ENCODE results near the gene DOCK8. TPM values are rescaled to one million over a fixed set of nuclear protein-coding genes. Genes with fewer than 3 reads are reported as not detected.

DOCK8 gene
- total and polyA plus RNA-seq, 10 donors = 34.3 to 275 (median 184) TPM

DNA sequence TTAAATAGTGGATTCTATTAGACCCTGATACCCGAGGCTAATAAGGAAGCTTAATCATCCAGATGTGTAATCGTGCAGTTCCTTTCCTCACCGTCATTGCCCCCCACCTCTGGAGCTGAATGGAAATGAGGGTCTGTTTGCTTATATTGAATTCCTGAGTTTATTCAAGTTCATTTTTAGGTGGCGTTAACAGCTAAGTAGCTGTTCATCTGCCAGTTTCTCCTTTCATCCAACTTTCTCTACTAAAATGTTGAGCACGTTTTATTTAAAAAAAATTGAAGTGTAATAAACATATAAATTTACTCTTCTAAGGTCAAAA lies 291.0 kb downstream of the DOCK8 start:
- no peak overlapping the region for H3K27ac ChIP-seq
- peaks cover 9 to 30% (median 20%) of the 10 kb centered on the region in 6 donors for H3K4me1 ChIP-seq
- intact Hi-C loops (cut with DNase I; ENCODE audit: low total_unique reads) = no loop called here
- H3K27me3 ChIP-seq (replicated peaks in 1 of 7) = peaks cover 0 to 45% (median 7%) of the 10 kb centered on the region in 7 donors
- no peak for TF ChIP-seq POLR2A (IDR thresholded peaks at IDR 0.05)
- peak overlapping the region; percentile 62 to 97 (median 82) for H3K4me3 ChIP-seq
- H3K36me3 ChIP-seq = no peaks in the 10 kb centered on the region
- no peak for DNase-seq
- H3K9me3 ChIP-seq = no peaks in the 10 kb centered on the region
- 26 to 32% (median 30%) methylated on average over 5 of the region's 5 CpGs for WGBS, 5 donors

DNA sequence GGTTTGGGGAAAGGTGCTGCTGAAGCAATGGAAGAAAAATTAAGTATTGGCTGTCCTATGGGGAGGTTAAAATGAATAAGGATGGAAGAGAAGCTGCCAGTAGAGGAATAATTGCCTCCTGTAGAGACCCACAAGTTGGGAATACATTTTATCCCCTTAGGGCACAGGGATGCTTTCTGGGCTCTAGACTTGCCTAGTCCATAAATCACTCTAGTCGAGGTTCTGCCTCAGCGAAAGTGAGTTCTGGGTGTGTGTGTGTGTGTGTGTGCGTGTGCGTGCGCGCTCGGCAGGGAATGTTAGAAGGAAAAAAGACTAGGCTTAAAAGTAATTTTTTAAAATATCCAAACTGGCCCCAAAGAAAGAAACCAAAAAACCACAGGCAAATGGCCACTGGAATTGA lies 291.6 kb downstream of the DOCK8 start:
- Histone ChIP-seq H3K27ac (no peak overlapping the region), H3K9me3 (no peaks in the 10 kb centered on the region), H3K4me1 (peaks cover 9 to 30% (median 20%) of the 10 kb centered on the region in 6 donors), H3K4me3 (peak overlapping the region in 1 of 8 donors; percentile 97), H3K27me3 (replicated peaks in 1 of 7) (peaks cover 0 to 45% (median 7%) of the 10 kb centered on the region in 7 donors), H3K36me3 (no peaks in the 10 kb centered on the region)
- intact Hi-C loops (cut with DNase I; ENCODE audit: low total_unique reads) = no loop called here
- no peak for DNase-seq
- 81 to 87% (median 85%) methylated on average over 7 of the region's 7 CpGs for WGBS, 5 donors
- TF ChIP-seq POLR2AphosphoS5 (IDR thresholded peaks at IDR 0.05) (no peak), POLR2A (IDR thresholded peaks at IDR 0.05) (no peak)
- TF ChIP-seq, protein P1, sequence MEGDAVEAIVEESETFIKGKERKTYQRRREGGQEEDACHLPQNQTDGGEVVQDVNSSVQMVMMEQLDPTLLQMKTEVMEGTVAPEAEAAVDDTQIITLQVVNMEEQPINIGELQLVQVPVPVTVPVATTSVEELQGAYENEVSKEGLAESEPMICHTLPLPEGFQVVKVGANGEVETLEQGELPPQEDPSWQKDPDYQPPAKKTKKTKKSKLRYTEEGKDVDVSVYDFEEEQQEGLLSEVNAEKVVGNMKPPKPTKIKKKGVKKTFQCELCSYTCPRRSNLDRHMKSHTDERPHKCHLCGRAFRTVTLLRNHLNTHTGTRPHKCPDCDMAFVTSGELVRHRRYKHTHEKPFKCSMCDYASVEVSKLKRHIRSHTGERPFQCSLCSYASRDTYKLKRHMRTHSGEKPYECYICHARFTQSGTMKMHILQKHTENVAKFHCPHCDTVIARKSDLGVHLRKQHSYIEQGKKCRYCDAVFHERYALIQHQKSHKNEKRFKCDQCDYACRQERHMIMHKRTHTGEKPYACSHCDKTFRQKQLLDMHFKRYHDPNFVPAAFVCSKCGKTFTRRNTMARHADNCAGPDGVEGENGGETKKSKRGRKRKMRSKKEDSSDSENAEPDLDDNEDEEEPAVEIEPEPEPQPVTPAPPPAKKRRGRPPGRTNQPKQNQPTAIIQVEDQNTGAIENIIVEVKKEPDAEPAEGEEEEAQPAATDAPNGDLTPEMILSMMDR (IDR thresholded peaks at IDR 0.05 in 8 of 11, conservative IDR thresholded peaks at IDR 0.05 in 3 of 11) = no peak

DNA sequence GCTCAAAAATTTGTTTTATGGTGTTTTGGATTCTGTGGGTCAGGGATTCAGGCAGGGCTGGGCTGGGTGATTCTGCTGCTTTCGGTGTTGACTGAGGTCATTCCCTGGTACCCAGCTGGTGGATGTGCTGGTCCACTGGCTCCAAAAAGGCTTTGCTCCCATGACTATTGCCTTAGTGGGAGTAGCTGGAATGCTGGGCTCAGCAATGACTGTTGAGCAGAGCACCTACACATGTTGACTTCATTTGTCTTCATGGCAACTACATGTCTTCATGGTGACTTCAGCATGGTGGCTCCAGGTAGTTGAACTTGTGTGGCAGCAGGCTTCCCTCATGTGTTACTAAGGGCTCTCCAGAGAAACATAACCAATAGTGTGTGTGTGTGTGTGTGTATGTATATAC lies 297.2 kb downstream of the DOCK8 start:
- no peak overlapping the region for H3K4me3 ChIP-seq
- no peak for DNase-seq
- intact Hi-C loops (cut with DNase I; ENCODE audit: low total_unique reads) = no loop called here
- H3K27ac ChIP-seq = no peak overlapping the region
- no peaks in the 10 kb centered on the region for H3K27me3 ChIP-seq (replicated peaks in 1 of 7)
- no peaks in the 10 kb centered on the region for H3K4me1 ChIP-seq
- no peaks in the 10 kb centered on the region for H3K9me3 ChIP-seq
- no peaks in the 10 kb centered on the region for H3K36me3 ChIP-seq
- TF ChIP-seq, protein P1 (IDR thresholded peaks at IDR 0.05 in 8 of 11, conservative IDR thresholded peaks at IDR 0.05 in 3 of 11) = no peak
- no peak for TF ChIP-seq POLR2A (IDR thresholded peaks at IDR 0.05)
- no peak for TF ChIP-seq POLR2AphosphoS5 (IDR thresholded peaks at IDR 0.05)
- WGBS, 5 donors = 44 to 100% (median 88%) methylated on average over 1 of the region's 1 CpG

DNA sequence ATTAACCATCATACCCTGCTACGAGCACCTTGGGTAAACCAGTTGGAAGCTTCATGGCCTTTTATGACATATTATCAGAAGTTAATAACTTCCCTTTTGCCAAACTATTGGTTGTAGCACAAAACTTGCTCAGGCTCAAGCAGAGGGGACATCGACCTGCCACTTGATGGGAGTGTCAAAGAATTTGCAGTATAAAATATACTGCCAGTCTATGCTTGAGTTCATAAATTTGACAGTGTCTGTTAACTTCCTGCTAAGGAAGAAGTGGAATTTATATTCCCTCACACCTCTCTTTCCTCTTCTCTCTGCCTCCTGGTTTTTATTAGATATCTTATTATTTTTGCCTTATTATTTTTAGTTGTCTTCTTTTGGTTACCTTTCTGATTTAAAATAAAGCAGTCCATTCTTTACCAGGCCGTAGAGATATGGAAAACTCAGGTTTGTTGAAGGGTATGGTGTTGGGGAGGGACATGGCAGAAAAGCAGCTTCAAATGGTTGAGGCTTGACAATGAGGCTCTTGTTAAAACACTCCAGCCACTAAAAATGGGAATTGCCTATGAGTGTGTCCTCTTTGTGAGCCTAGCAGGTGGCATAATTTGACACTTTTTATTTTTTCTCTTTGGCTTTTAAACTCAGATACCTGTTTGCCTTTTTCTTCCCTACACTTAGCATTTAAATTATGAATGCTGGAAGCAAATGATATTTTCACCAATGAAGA lies 298.0 kb downstream of the DOCK8 start:
- no peak for DNase-seq
- intact Hi-C loops (cut with DNase I; ENCODE audit: low total_unique reads) = no loop called here
- no peak for TF ChIP-seq POLR2A (IDR thresholded peaks at IDR 0.05)
- TF ChIP-seq, protein P1 (IDR thresholded peaks at IDR 0.05 in 8 of 11, conservative IDR thresholded peaks at IDR 0.05 in 3 of 11) = no peak
- no peak for TF ChIP-seq POLR2AphosphoS5 (IDR thresholded peaks at IDR 0.05)
- H3K27me3 ChIP-seq (replicated peaks in 1 of 7) = no peaks in the 10 kb centered on the region
- H3K4me1 ChIP-seq = no peaks in the 10 kb centered on the region
- no peak overlapping the region for H3K27ac ChIP-seq
- WGBS, 5 donors = 75 to 90% (median 88%) methylated on average over 3 of the region's 3 CpGs
- H3K4me3 ChIP-seq = no peak overlapping the region
- H3K36me3 ChIP-seq = no peaks in the 10 kb centered on the region
- no peaks in the 10 kb centered on the region for H3K9me3 ChIP-seq

Other genes with a start within 250 kb of the DOCK8 start
- gene WASHC1, start 185.4 kb upstream of the DOCK8 start, total RNA-seq = 10 to 100 TPM in 3 of 7 donors, 1 to 10 TPM in 4; 1.9 to 32.7 (median 9.3) TPM
- 10 to 100 TPM; 30.8 to 79.1 (median 47.7) TPM for gene WASHC1, start 185.4 kb upstream of the DOCK8 start, polyA plus RNA-seq
- gene FOXD4, start 96.4 kb upstream of the DOCK8 start, total RNA-seq = 1 to 10 TPM in 1 of 7 donors, under 1 TPM in 6; 0.27 to 1.7 (median 0.42) TPM
- gene FOXD4, start 96.4 kb upstream of the DOCK8 start, polyA plus RNA-seq = under 1 TPM; 0.20 to 0.42 (median 0.37) TPM
- gene ZNG1A, start 35.8 kb upstream of the DOCK8 start, total RNA-seq = 10 to 100 TPM; 27.3 to 52.3 (median 38.0) TPM
- 10 to 100 TPM; 24.0 to 34.6 (median 24.4) TPM for gene ZNG1A, start 35.8 kb upstream of the DOCK8 start, polyA plus RNA-seq